Vagina (tissue), 2 donors: ENCODE measurements around the gene PDIA5. TPM values are rescaled to one million over a fixed set of nuclear protein-coding genes. Genes with fewer than 3 reads are reported as not detected.

ENCODE experiments used
- DNase-seq, 2 donors: peaks; one replicate each; pipeline ENCODE4 v3.0.0-alpha.2; 2017; ENCODE audit errors: extremely low spot score in 2 of 2
- H3K27ac ChIP-seq: fragments of 200-600 bp; sonication (generic); one replicate; pipeline ENCODE4 v1.5.1; 2019
- H3K27me3 ChIP-seq: fragments of 200-600 bp; sonication (generic); one replicate; pipeline ENCODE4 v1.5.1; 2019
- H3K36me3 ChIP-seq, 2 donors: fragments of 200-600 bp; sonication (generic); one replicate each; pipeline ENCODE4 v1.5.1; 2017 to 2019
- H3K4me1 ChIP-seq: fragments of 200-600 bp; sonication (generic); one replicate; pipeline ENCODE4 v1.5.1; 2019
- H3K4me3 ChIP-seq, 2 donors: fragments of 200-600 bp; sonication (generic); 1 replicate in 1 of 2; 2 replicates in 1 of 2; pipeline ENCODE4 v1.5.1; 2016 to 2019
- H3K9me3 ChIP-seq: fragments of 200-600 bp; sonication (generic); one replicate; pipeline ENCODE4 v1.5.1; 2019
- CTCF ChIP-seq, 3 experiments: fragments of 450-650 bp in 2 of 3; fragments of 200-600 bp in 1 of 3; sonication (generic) in 1 of 3; IDR thresholded peaks; one replicate each; pipeline ENCODE4 v1.5.1; 2017 to 2019; ENCODE audit warnings: antibody characterized with exemption in 3 of 3, mild to moderate bottlenecking in 2 of 3, moderate library complexity in 2 of 3
- POLR2A ChIP-seq, 2 donors: fragments of 450-650 bp; IDR thresholded peaks; one replicate each; pipeline ENCODE4 v1.6.1; 2017; ENCODE audit warnings: antibody characterized with exemption in 2 of 2, mild to moderate bottlenecking in 2 of 2, moderate library complexity in 2 of 2
- POLR2AphosphoS5 ChIP-seq, 2 donors: sonication (generic); formaldehyde crosslinking; IDR thresholded peaks; one replicate each; pipeline ENCODE4 v1.9.0; 2017; ENCODE audit warnings: antibody characterized with exemption in 2 of 2, mild to moderate bottlenecking in 2 of 2, low read depth in 1 of 2; ENCODE audit not compliant: insufficient read depth in 1 of 2
- intact Hi-C: fragments of 100-400 bp; cut with DNase I; formaldehyde crosslinking; loops from one replicate; pipeline ENCODE4 v1.15.1; 2023
- total RNA-seq: library from RNA; depleted of rRNA; stranded (reverse); fragments of >200 nt; gene quantifications from one replicate; pipeline ENCODE4 v1.2.3, GENCODE V29; 2016

Gene PDIA5
- total RNA-seq, 1 donor from 2014 or later = 18.9 TPM

GRCh38 chr3:123098426-123099330 is 31.9 kb downstream of the PDIA5 start:
- no peaks in the 10 kb centered on the region for H3K9me3 ChIP-seq

GRCh38 chr3:123099331-123100192 is 32.7 kb downstream of the PDIA5 start:
- peaks cover 13% of the 10 kb centered on the region for H3K4me1 ChIP-seq
- no peaks in the 10 kb centered on the region for H3K27me3 ChIP-seq
- intact Hi-C loops = no loop called here
- H3K36me3 ChIP-seq = peaks cover 0 to 10% of the 10 kb centered on the region in 2 donors
- TF ChIP-seq POLR2A (IDR thresholded peaks at IDR 0.05) (no peak), POLR2AphosphoS5 (IDR thresholded peaks at IDR 0.05; ENCODE audit: insufficient read depth in 1 of 2, low read depth in 1 of 2) (no peak), CTCF (IDR thresholded peaks at IDR 0.05) (no peak)
- H3K27ac ChIP-seq = no peak overlapping the region
- H3K9me3 ChIP-seq = no peaks in the 10 kb centered on the region
- no peak overlapping the region for H3K4me3 ChIP-seq
- no peak for DNase-seq

More at GRCh38 chr3:123098426-123099330, 31.9 kb downstream of the PDIA5 start:
- H3K27ac ChIP-seq = no peak overlapping the region
- peaks cover 13% of the 10 kb centered on the region for H3K4me1 ChIP-seq
- no peak for DNase-seq
- H3K4me3 ChIP-seq = no peak overlapping the region
- TF ChIP-seq POLR2A (IDR thresholded peaks at IDR 0.05) (no peak), POLR2AphosphoS5 (IDR thresholded peaks at IDR 0.05; ENCODE audit: insufficient read depth in 1 of 2, low read depth in 1 of 2) (no peak), CTCF (IDR thresholded peaks at IDR 0.05) (no peak)
- no peaks in the 10 kb centered on the region for H3K27me3 ChIP-seq
- intact Hi-C loops = no loop called here
- H3K36me3 ChIP-seq = peaks cover 0 to 10% of the 10 kb centered on the region in 2 donors

- Histone ChIP-seq H3K36me3 (peaks cover 0 to 10% of the 10 kb centered on the region in 2 donors), H3K9me3 (no peaks in the 10 kb centered on the region), H3K4me3 (no peak overlapping the region), H3K27me3 (no peaks in the 10 kb centered on the region), H3K4me1 (peaks cover 13% of the 10 kb centered on the region), H3K27ac (no peak overlapping the region)
- TF ChIP-seq CTCF (IDR thresholded peaks at IDR 0.05) (no peak), POLR2A (IDR thresholded peaks at IDR 0.05) (no peak), POLR2AphosphoS5 (IDR thresholded peaks at IDR 0.05; ENCODE audit: insufficient read depth in 1 of 2, low read depth in 1 of 2) (no peak)
- intact Hi-C loops = no loop called here
- no peak for DNase-seq
Measured at GRCh38 chr3:123100193-123100776, 33.5 kb downstream of the PDIA5 start.

- intact Hi-C loops = no loop called here
- no peak overlapping the region for H3K27ac ChIP-seq
- DNase-seq = no peak
- peaks cover 2% of the 10 kb centered on the region for H3K4me1 ChIP-seq
- no peaks in the 10 kb centered on the region for H3K9me3 ChIP-seq
- H3K36me3 ChIP-seq = peaks cover 0 to 18% of the 10 kb centered on the region in 2 donors
- no peak overlapping the region for H3K4me3 ChIP-seq
- TF ChIP-seq CTCF (IDR thresholded peaks at IDR 0.05) = no peak
- TF ChIP-seq POLR2AphosphoS5 (IDR thresholded peaks at IDR 0.05; ENCODE audit: insufficient read depth in 1 of 2, low read depth in 1 of 2) = no peak
- no peak for TF ChIP-seq POLR2A (IDR thresholded peaks at IDR 0.05)
- H3K27me3 ChIP-seq = no peaks in the 10 kb centered on the region
Measured at GRCh38 chr3:123102249-123102648, 35.4 kb downstream of the PDIA5 start.
